ENCODE results near the gene CDHR4.
"Not testable (repeated sequence)": the region's sequence is repeated elsewhere in the genome, so short reads cannot be mapped to it uniquely, and the experiment has no call there.

CDHR4 gene

DNA sequence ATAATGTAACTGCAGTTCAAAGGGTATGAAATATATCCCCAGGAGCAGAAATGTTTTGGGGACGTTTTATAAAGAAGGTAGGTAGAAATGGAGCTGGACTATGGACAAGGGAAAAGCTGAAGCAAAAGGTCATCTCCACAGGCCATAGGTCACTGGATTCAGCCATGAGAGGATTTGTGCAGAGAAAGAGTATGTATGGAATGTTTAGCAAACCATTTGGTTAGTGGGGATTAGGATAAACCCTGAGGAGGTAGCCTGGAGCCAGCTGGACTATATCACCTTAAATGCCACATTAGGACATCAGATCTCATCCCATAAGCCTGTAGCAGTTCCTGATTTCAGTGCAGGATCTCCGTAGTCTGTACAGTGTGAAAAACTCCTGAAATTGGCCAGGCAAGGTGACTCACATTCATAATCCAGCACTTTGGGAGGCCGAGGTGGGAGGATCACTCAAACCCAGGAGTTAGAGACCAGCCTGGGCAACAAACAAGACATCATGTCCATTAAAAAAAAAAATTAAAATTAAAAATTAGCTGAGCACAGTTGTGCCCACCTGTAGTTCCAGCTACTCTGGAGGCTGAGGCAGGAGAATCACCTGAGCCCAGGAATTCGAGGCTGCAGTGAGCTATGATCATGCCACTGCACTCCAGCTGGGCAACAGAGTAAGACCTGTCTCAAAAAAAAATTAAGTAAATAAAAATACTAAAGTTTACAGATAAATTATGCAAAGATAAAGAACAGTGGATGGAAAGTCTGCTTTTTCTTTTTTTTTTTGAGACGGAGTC is 18.1 kb downstream of the CDHR4 start:
- in situ Hi-C loops (cut with MboI; ENCODE audit: low sequenced_read_pairs) = no loop called here

GRCh38 chr3:49780975-49781365 is 18.7 kb downstream of the CDHR4 start:
- in situ Hi-C loops (cut with MboI; ENCODE audit: low sequenced_read_pairs) = not testable (repeated sequence)

DNA sequence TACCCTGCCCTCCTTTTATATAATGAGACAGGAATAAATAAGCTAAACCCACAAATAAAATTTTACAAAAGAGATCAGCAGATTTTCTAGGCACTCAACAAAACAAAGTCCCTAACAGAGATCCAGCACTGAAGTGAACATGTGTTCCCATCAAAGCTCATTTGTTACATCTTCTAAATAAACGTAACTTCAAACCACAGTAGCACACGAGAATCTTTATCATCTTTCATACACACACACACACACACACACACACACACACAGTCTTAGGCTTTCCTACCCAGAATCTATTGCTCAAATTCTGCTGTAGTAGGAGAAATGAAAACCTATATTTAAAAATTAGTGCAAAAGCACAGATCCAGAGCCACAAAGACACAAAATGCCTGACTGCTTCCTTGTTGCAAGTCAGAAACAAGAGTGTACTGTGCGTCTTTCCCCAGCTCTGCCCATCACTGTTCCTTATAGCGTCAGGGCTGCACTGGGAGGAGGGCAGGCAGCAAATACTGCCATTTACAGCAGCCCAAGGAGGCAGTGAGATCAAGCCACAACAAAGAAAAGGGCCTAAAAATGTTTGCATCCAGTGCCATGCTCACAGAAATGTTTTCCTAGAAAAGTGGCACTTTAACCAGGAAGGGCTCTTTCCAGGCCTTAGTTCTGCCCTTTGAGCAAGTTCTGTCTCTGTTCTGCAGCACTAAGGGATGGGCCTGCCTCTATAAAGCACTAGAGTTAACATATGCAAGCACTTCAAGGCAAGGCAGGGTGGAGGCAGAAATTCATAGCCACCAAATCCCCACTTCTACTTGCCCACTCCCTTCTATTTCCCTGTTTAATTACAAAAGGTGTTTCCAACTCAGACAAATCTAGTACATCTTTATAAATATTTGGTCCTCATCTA is 19.3 kb downstream of the CDHR4 start:
- in situ Hi-C loops (cut with MboI; ENCODE audit: low sequenced_read_pairs) = no loop called here

GRCh38 chr3:49779358-49780079 is 20.2 kb downstream of the CDHR4 start:
- in situ Hi-C loops (cut with MboI; ENCODE audit: low sequenced_read_pairs) = no loop called here

DNA sequence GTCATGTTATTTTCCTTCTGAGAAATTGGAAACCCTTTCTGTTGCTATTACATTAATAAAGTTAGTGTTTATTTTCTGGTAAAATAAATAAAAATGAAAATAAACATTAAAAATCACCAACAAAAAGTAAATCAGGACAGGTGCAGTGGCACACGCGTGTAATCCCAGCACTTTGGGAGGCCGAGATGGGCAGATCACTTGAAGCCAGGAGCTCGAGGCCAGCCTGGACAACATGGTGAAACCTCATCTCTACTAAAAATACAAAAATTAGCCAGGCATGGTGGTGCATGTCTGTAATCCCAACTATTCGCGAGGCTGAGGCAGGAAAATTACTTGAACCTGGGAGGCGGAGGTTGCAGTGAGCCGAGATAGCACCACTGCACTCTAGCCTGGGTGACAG is 23.6 kb downstream of the CDHR4 start:
- in situ Hi-C loops (cut with MboI; ENCODE audit: low sequenced_read_pairs) = not testable (repeated sequence)

- in situ Hi-C loops (cut with MboI; ENCODE audit: low sequenced_read_pairs) = no loop called here
These were observed 24.1 kb downstream of the CDHR4 start for GRCh38 chr3:49775538-49775937.

DNA sequence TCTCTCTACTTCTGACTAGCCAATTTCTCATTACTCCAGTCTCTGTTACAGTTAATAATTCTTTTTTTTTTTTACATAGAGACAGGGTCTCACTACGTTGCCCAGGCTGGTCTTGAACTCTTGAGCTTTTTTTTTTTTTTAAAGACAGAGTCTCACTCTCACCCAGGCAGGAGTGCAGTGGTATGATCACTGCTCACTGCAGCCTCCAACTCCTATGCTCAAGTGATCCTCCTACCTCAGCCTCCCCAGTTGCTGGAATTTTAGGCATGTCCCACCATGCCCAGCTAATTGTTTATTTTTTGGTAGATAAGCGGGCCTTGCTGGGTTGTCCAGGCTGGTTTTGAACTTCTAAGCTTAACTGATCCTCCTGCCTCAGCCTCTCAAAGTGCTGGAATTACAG is 27.0 kb downstream of the CDHR4 start:
- in situ Hi-C loops (cut with MboI; ENCODE audit: low sequenced_read_pairs) = no loop called here

GRCh38 chr3:49771340-49771938 is 28.2 kb downstream of the CDHR4 start:
- in situ Hi-C loops (cut with MboI; ENCODE audit: low sequenced_read_pairs) = no loop called here

DNA sequence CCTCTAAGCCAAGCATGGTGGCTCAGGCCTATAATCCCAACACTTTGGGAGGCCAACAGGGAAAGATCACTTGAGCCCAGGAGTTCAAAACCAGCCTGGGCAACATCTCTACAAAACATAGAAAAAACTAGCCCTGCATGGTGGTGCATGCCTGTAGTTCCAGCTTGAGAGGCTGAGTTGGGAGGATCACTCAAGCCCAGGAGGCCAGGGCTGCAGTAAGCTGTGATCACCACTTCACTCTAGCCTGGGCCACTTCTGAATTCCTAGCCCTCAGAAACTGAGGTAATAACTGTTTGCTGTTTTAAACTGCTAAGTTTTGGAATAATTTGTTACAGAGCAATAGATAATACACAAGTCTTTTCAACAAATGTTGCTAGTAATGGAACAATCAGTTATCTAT is 29.7 kb downstream of the CDHR4 start:
- in situ Hi-C loops (cut with MboI; ENCODE audit: low sequenced_read_pairs) = no loop called here

DNA sequence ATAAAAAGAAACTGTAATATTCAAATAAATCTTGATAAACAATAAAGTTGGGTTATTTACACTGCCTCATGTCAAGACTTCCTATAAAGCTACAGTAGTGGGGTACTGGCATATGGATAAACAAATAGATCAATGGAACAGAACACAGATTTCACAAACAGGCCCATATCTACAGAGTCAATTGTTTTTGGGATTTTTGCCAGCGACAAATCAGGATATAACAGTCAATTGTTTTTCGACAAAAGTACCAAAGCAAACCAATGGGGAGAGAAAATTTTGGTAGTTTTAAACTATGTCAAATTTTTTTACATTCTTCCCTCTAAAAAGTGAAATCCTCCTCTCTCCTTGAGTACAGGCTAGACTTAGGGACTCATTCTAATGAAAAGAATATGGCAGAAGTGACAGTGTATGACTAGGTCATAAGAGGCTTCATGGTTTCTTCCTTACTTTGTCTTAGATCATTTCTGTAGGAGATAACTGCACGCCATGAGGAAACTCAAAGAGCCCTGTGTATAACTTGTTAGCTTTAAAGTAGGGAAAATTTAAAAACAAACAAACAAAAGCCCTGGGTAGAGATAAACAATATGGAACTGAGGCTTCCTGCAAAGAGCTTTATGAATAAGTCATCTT is 30.3 kb downstream of the CDHR4 start:
- in situ Hi-C loops (cut with MboI; ENCODE audit: low sequenced_read_pairs) = no loop called here

DNA sequence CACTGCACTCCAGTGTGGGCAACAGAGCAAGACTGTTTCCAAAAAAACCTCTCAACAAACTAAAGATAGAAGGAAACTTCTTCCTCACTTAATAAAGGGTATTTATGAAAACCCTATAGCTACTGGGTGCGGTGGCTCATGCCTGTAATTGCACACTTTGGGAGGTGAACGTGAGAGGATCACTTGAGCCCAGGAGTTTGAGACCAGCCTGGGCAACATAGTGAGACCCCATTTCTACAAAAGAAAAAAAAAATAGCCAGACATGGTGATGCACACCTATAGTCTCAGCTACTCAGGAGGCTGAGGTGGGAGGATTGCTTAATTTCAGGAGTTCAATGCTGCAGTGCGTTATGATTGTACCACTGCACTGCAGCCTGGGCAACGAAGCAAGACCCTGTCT is 35.7 kb downstream of the CDHR4 start:
- in situ Hi-C loops (cut with MboI; ENCODE audit: low sequenced_read_pairs) = no loop called here

DNA sequence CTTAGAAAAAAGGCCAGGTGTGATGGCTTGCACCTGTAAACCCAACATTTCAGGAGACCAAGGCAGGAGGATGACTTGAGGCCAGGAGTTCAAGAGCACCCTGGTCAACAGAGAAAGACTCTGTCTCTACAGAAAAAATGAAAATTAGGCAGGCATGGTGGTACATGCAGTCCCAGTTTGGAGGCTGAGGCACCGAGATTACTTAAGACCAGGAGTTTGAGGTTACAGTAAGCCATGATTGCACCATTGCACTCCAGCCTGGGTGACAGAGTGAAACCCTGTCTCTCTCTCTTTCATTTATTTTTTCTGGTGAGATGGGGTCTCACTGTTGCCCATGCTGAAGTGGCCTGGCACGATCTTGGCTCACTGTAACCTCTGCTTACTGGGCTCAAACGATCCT is 38.0 kb downstream of the CDHR4 start:
- in situ Hi-C loops (cut with MboI; ENCODE audit: low sequenced_read_pairs) = no loop called here

GRCh38 chr3:49759226-49759625 is 40.4 kb downstream of the CDHR4 start:
- in situ Hi-C loops (cut with MboI; ENCODE audit: low sequenced_read_pairs) = no loop called here

DNA sequence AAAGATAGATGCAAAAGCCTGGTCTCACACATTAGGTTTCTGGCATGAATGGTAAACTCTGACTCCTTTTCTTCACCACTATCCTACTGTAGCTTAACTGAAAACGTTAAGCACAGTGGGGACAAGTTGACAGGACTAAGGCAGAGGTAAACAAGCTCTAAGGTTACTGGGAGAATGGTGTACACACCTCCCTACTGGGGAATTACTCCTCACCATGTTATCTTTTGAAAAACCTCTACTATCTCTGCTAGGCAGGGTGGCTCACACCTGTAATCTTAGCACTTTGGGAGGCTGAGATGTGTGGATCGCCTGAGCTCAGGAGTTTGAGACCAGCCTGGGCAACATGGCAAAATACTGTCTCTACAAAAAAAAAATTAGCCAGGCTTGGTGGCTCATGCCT is 42.5 kb downstream of the CDHR4 start:
- in situ Hi-C loops (cut with MboI; ENCODE audit: low sequenced_read_pairs) = no loop called here

GRCh38 chr3:49756036-49756435 is 43.6 kb downstream of the CDHR4 start:
- in situ Hi-C loops (cut with MboI; ENCODE audit: low sequenced_read_pairs) = no loop called here

DNA sequence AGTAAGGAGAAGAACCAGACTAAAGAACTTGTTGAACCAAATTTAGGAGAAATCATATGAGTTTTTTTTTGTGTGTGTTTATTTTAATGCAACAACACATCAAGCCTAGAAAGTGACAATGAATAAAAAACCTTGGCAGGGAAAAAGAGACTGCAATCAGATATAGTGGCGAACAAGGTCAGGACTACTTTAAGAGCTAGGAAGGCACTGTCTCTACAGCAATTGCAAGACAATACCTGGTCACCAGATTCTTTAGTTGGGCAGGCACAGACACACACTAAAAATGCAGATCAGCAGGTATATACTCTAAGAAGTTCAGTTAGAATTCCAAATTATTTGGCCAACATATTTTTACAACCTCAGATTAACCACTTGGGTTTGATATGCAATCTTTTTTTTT is 45.1 kb downstream of the CDHR4 start:
- in situ Hi-C loops (cut with MboI; ENCODE audit: low sequenced_read_pairs) = no loop called here

- in situ Hi-C loops (cut with MboI; ENCODE audit: low sequenced_read_pairs) = no loop called here
These were observed 48.2 kb downstream of the CDHR4 start for GRCh38 chr3:49751501-49751900.

GRCh38 chr3:49750056-49750455 is 49.6 kb downstream of the CDHR4 start:
- in situ Hi-C loops (cut with MboI; ENCODE audit: low sequenced_read_pairs) = no loop called here

DNA sequence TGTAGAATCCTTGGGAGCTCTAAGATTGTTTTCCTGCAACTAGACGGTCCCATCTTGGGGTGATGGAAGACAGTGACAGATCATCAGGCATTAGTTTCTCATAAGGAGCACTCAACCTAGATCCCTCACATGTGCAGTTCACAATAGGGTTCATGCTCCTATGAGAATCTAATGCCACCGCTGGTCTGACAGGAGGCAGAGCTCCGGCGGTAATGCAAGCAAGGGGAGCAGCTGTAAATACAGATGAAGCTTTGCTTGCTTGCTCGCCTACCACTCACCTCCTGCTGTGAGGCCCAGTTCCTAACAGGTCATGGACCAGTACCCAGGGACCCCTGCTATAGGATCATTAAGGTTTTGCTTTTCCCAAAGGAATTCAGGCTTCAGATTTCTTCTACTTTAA is 50.8 kb downstream of the CDHR4 start:
- in situ Hi-C loops (cut with MboI; ENCODE audit: low sequenced_read_pairs) = not testable (repeated sequence)

DNA sequence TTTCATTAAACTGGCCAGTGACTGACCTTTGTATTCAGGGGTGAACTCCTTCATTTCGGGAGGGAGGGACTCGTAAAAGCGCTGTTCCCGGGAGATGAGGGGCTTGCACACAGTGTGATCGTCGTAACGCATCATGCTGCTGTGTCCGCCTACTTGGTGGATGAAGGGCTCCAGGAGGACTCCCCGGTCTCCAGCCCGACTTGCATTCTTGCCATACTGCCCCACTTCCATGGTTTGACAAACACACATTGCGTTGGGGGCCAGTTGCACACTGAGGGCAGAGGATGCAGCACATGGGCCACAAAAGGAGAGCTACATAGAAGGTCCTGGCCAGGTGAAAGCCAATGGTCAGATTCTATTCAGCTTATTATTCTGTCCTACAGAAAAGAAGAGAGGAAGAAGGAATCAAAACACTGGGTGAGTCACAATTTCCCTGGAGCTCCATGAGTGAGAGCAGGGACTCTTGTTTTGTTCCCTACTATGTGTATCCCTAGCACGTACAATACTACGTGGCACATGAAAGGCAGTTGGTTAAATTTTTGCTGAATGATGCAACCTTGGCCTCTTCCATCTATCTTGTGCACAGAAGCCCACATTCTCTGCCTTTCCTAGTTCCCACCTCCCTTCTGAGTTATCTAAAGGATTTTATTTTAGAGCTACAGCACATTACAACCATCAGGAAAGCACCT is 51.7 kb downstream of the CDHR4 start:
- in situ Hi-C loops (cut with MboI; ENCODE audit: low sequenced_read_pairs) = no loop called here
